ENCODE data around the gene BMP6. TPM values are rescaled to one million over a fixed set of nuclear protein-coding genes. Genes with fewer than 3 reads are reported as not detected.

Gene BMP6
- total and polyA plus RNA-seq, 12 donors, result 0.59 to 4.1 (median 2.6) TPM

DNA sequence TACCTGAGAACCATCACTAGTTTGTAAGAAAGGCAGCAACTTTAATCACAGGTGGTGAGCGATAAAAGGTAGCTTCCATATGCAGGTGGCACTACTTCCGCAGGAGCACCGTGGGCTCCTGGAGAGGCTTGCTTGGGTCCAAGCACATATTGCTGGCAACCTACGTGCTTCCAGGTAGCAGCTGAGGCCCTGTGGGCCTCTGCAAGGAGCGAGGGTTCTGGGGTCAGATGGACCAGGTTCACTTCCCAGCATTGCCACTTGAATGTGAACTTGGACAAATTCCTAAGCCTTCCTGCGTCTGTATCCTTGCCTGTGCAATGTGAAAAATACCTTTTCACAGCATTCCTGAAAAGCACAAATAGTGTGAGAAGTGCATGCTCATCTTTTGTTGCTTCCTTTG lies 153.7 kb downstream of the BMP6 start:
- Histone ChIP-seq H3K4me1 (no peaks in the 10 kb centered on the region), H3K36me3 (peaks cover 2 to 61% (median 39%) of the 10 kb centered on the region in 9 donors), H3K9me3 (no peaks in the 10 kb centered on the region), H3K4me3 (no peak overlapping the region), H3K27me3 (no peaks in the 10 kb centered on the region), H3K27ac (no peak overlapping the region)
- TF ChIP-seq, protein P1, sequence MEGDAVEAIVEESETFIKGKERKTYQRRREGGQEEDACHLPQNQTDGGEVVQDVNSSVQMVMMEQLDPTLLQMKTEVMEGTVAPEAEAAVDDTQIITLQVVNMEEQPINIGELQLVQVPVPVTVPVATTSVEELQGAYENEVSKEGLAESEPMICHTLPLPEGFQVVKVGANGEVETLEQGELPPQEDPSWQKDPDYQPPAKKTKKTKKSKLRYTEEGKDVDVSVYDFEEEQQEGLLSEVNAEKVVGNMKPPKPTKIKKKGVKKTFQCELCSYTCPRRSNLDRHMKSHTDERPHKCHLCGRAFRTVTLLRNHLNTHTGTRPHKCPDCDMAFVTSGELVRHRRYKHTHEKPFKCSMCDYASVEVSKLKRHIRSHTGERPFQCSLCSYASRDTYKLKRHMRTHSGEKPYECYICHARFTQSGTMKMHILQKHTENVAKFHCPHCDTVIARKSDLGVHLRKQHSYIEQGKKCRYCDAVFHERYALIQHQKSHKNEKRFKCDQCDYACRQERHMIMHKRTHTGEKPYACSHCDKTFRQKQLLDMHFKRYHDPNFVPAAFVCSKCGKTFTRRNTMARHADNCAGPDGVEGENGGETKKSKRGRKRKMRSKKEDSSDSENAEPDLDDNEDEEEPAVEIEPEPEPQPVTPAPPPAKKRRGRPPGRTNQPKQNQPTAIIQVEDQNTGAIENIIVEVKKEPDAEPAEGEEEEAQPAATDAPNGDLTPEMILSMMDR (IDR thresholded peaks at IDR 0.05), result no peak
- 94 to 97% methylated on average over 6 of the region's 6 CpGs for WGBS, 2 donors
- intact Hi-C loops (cut with DNase I), result no loop called here
- no peak for ATAC-seq
- no peak for DNase-seq

DNA sequence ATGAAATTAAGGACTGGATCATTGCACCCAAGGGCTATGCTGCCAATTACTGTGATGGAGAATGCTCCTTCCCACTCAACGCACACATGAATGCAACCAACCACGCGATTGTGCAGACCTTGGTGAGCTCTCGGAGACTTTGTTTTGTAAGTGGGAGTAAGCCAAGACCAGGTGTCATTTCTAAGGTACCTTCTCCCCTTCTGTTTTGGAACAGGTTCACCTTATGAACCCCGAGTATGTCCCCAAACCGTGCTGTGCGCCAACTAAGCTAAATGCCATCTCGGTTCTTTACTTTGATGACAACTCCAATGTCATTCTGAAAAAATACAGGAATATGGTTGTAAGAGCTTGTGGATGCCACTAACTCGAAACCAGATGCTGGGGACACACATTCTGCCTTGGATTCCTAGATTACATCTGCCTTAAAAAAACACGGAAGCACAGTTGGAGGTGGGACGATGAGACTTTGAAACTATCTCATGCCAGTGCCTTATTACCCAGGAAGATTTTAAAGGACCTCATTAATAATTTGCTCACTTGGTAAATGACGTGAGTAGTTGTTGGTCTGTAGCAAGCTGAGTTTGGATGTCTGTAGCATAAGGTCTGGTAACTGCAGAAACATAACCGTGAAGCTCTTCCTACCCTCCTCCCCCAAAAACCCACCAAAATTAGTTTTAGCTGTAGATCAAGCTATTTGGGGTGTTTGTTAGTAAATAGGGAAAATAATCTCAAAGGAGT lies 154.2 kb downstream of the BMP6 start:
- Histone ChIP-seq H3K9me3 (no peaks in the 10 kb centered on the region), H3K27ac (no peak overlapping the region), H3K4me3 (no peak overlapping the region), H3K36me3 (peaks cover 2 to 67% (median 45%) of the 10 kb centered on the region in 9 donors), H3K4me1 (no peaks in the 10 kb centered on the region), H3K27me3 (no peaks in the 10 kb centered on the region)
- intact Hi-C loops (cut with DNase I), result no loop called here
- ATAC-seq (no peak), DNase-seq (no peak)
- WGBS, 2 donors, result 89 to 91% methylated on average over 13 of the region's 13 CpGs
- TF ChIP-seq, protein P1 (IDR thresholded peaks at IDR 0.05), result no peak

DNA sequence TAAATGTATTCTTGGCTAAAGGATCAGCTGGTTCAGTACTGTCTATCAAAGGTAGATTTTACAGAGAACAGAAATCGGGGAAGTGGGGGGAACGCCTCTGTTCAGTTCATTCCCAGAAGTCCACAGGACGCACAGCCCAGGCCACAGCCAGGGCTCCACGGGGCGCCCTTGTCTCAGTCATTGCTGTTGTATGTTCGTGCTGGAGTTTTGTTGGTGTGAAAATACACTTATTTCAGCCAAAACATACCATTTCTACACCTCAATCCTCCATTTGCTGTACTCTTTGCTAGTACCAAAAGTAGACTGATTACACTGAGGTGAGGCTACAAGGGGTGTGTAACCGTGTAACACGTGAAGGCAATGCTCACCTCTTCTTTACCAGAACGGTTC lies 154.8 kb downstream of the BMP6 start:
- Histone ChIP-seq H3K36me3 (peaks cover 2 to 72% (median 50%) of the 10 kb centered on the region in 9 donors), H3K4me1 (no peaks in the 10 kb centered on the region), H3K4me3 (no peak overlapping the region), H3K9me3 (no peaks in the 10 kb centered on the region), H3K27ac (no peak overlapping the region), H3K27me3 (no peaks in the 10 kb centered on the region)
- WGBS, 2 donors, result 93 to 94% methylated on average over 9 of the region's 9 CpGs
- DNase-seq (no peak), ATAC-seq (no peak)
- TF ChIP-seq, protein P1 (IDR thresholded peaks at IDR 0.05), result no peak
- intact Hi-C loops (cut with DNase I), result no loop called here

DNA sequence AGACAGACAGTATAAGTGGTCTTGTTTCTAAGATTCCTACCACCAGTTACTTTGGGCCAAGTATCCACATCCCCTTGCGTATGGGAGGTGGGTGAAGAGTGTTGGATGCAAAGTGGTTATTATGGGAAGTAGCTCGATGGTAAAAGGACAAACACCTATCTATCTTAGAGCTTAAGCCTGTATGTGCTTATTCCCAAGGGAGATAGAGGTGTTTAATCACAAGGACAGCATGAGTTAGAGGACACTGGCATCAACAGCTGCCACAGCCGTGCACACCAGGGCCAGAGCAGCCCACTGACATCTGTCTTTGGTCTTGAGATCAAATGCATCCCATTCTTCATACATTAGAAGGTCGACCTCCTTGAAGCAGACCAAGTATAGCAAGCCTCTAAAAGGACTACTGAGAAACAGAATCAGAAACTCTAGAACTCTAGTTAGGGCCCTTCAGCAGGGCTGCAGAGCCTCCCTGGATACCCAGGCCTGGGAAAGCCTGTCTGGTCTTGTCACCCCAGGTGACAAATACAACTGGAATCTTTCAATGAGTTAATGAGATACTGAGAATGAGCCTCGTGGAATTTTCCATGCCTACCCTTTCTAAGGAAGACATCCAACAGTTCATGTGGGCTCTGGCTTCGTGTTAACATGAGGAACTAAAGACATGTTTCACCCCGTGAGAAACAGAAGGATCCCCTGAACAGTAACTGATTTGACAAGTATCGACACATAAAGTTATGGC lies 156.0 kb downstream of the BMP6 start:
- DNase-seq (no peak), ATAC-seq (no peak)
- TF ChIP-seq, protein P1 (IDR thresholded peaks at IDR 0.05), result no peak
- peaks cover 2 to 85% (median 62%) of the 10 kb centered on the region in 9 donors for H3K36me3 ChIP-seq
- H3K9me3 ChIP-seq, result no peaks in the 10 kb centered on the region
- no peaks in the 10 kb centered on the region for H3K27me3 ChIP-seq
- H3K4me3 ChIP-seq, result no peak overlapping the region
- WGBS, 2 donors, result 80 to 87% methylated on average over 8 of the region's 8 CpGs
- no peaks in the 10 kb centered on the region for H3K4me1 ChIP-seq
- H3K27ac ChIP-seq, result no peak overlapping the region
- intact Hi-C loops (cut with DNase I), result no loop called here

Data from heart right ventricle (tissue), 16 donors.